DMS153 treated with DMSO at 0.1 percent for 48 hours (cell line): ENCODE data around the gene PRSS53.
"Not testable (repeated sequence)": the region's sequence is repeated elsewhere in the genome, so short reads cannot be mapped to it uniquely, and the experiment has no call there.

Experiments used
- DNase-seq: peaks from one replicate; lab custom pipeline; 2025; ENCODE audit not compliant: unreplicated experiment; lab: John Stamatoyannopoulos, UW

The PRSS53 gene

GRCh38 chr16:31118223-31119155 is 29.7 kb upstream of the PRSS53 start:
- no peak for DNase-seq

- peak; percentile 85 for DNase-seq
Measured at GRCh38 chr16:31117384-31118222, 28.9 kb upstream of the PRSS53 start, which contains the start of gene KAT8. TSS of gene KAT8 (plus strand) at chr16:31117664. CDS start at chr16:31117682, 18 bp downstream.

GRCh38 chr16:31114468-31114867 is 25.7 kb upstream of the PRSS53 start:
- no peak for DNase-seq

GRCh38 chr16:31113121-31114120 is 24.7 kb upstream of the PRSS53 start:
- no peak for DNase-seq

- DNase-seq: no peak
Measured at GRCh38 chr16:31112711-31113110, 24.0 kb upstream of the PRSS53 start.

GRCh38 chr16:31111881-31112466 is 23.2 kb upstream of the PRSS53 start:
- DNase-seq: no peak

- DNase-seq: no peak
Measured at GRCh38 chr16:31110106-31111034, 21.6 kb upstream of the PRSS53 start.

- no peak for DNase-seq
Measured at GRCh38 chr16:31109622-31110021, 20.9 kb upstream of the PRSS53 start.

GRCh38 chr16:31108794-31109558 is 20.2 kb upstream of the PRSS53 start:
- no peak for DNase-seq

GRCh38 chr16:31108035-31108793 is 19.5 kb upstream of the PRSS53 start, which contains the start of gene BCKDK:
TSS of gene BCKDK (plus strand) at chr16:31108386. CDS start at chr16:31109224, 838 bp downstream.
- DNase-seq: peak; percentile 26

GRCh38 chr16:31107465-31107867 is 18.7 kb upstream of the PRSS53 start:
- no peak for DNase-seq

- DNase-seq: no peak
Measured at GRCh38 chr16:31106509-31107464, 18.0 kb upstream of the PRSS53 start.

GRCh38 chr16:31105677-31106213 is 17.0 kb upstream of the PRSS53 start:
- DNase-seq: peak; percentile 45

GRCh38 chr16:31100876-31101641 is 12.3 kb upstream of the PRSS53 start:
- not testable (repeated sequence) for DNase-seq
